Suprapubic skin (tissue), 4 donors: ENCODE results near the gene ZBED1. TPM values are rescaled to one million over a fixed set of nuclear protein-coding genes. Genes with fewer than 3 reads are reported as not detected.

Source experiments
- DNase-seq, 2 donors: peaks; one replicate each; pipeline ENCODE4 v3.0.0-alpha.2; 2019; ENCODE audit warnings: low spot score in 2 of 2
- H3K27ac ChIP-seq: fragments of 200-600 bp; sonication (generic); one replicate; pipeline ENCODE4 v1.5.1; 2019
- H3K27me3 ChIP-seq: fragments of 200-600 bp; sonication (generic); one replicate; pipeline ENCODE4 v1.5.1; 2019
- H3K36me3 ChIP-seq: fragments of 200-600 bp; sonication (generic); one replicate; pipeline ENCODE4 v1.5.1; 2019
- H3K4me1 ChIP-seq: fragments of 200-600 bp; sonication (generic); one replicate; pipeline ENCODE4 v1.5.1; 2019
- H3K4me3 ChIP-seq: fragments of 200-600 bp; sonication (generic); one replicate; pipeline ENCODE4 v1.5.1; 2019; ENCODE audit warnings: mild to moderate bottlenecking
- H3K9me3 ChIP-seq: fragments of 200-600 bp; sonication (generic); one replicate; pipeline ENCODE4 v1.5.1; 2019
- CTCF ChIP-seq, 2 donors: fragments of 200-600 bp in 1 of 2; fragments of 450-650 bp in 1 of 2; sonication (generic) in 1 of 2; IDR thresholded peaks; one replicate each; pipeline ENCODE4 v1.5.1; 2016 to 2019; ENCODE audit warnings: antibody characterized with exemption in 2 of 2, mild to moderate bottlenecking in 1 of 2, moderate library complexity in 1 of 2
- EP300 ChIP-seq: sonication (generic); formaldehyde crosslinking; IDR thresholded peaks from one replicate; pipeline ENCODE4 v1.6.1; 2017; ENCODE audit warnings: antibody characterized with exemption
- POLR2A ChIP-seq, 2 donors: fragments of 450-650 bp; IDR thresholded peaks; one replicate each; pipeline ENCODE4 v1.6.1; 2017; ENCODE audit warnings: antibody characterized with exemption in 2 of 2, mild to moderate bottlenecking in 2 of 2, moderate library complexity in 2 of 2
- POLR2AphosphoS5 ChIP-seq, 3 donors: sonication (generic); formaldehyde crosslinking; IDR thresholded peaks; one replicate each; pipeline ENCODE4 v1.6.1; 2017; ENCODE audit warnings: antibody characterized with exemption in 3 of 3
- WGBS: methylation state at CpG from one replicate; pipeline ENCODE4 v1.1.5; 2018; 5-methylcytosine and 5-hydroxymethylcytosine counted together
- total RNA-seq, 4 donors: library from RNA; depleted of rRNA; stranded (reverse); fragments of >200 nt; gene quantifications; one replicate each; pipeline ENCODE4 v1.1.0, GENCODE V29; 2016

ZBED1 gene
- total RNA-seq, 4 donors from 2014 or later: 41.5 to 67.3 (median 55.1) TPM

DNA sequence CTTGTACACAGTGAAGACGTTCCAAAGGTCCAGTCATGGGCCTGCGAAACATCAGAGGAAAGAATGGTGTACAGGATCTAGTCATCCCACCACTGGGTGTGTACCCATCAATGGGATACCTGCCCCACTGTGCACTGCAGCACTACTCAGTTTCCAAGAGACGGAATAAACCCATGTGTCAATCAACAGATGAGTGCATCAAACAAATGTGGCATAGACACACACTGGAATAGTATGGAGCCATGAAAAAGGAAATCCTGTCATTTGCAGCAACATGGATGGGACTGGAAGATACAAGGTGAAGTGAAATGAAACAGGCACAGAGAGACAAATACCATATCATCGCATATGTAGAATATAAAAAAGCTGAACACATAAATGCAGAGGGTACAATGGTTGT lies 48.0 kb downstream of the ZBED1 start:
- WGBS: 95% methylated on average over 4 of the region's 4 CpGs
- H3K9me3 ChIP-seq: no peaks in the 10 kb centered on the region
- H3K27me3 ChIP-seq: no peaks in the 10 kb centered on the region
- DNase-seq: no peak
- TF ChIP-seq POLR2AphosphoS5 (IDR thresholded peaks at IDR 0.05) (no peak), EP300 (no peak), POLR2A (IDR thresholded peaks at IDR 0.05) (no peak), CTCF (IDR thresholded peaks at IDR 0.05) (no peak)
- H3K27ac ChIP-seq: no peak overlapping the region
- H3K4me3 ChIP-seq: no peak overlapping the region
- H3K36me3 ChIP-seq: no peaks in the 10 kb centered on the region
- no peaks in the 10 kb centered on the region for H3K4me1 ChIP-seq

DNA sequence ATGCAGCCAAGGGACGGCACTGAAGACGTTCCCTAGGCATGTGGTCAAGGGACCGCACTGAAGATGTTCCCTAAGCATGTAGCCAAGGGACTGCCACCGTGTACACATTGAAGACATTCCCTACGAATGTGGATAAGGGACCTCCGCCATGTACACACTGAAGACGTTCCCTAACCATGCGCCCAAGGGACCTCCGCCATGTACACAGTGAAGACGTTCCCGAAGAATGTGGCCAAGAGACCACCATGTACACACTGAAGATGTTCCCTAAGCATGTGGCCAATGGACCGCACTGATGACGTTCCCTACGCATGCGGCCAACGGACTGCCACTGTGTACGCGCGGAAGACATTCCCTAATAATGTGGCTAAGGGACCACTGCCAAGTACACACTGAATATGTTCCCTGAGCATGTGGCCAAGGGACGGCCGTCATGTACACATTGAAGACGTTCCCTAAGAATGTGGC lies 48.4 kb downstream of the ZBED1 start:
- TF ChIP-seq POLR2A (IDR thresholded peaks at IDR 0.05): no peak
- no peak for TF ChIP-seq POLR2AphosphoS5 (IDR thresholded peaks at IDR 0.05)
- TF ChIP-seq EP300: no peak
- no peak for TF ChIP-seq CTCF (IDR thresholded peaks at IDR 0.05)
- Histone ChIP-seq H3K9me3 (no peaks in the 10 kb centered on the region), H3K4me3 (no peak overlapping the region), H3K27me3 (no peaks in the 10 kb centered on the region), H3K36me3 (no peaks in the 10 kb centered on the region), H3K4me1 (no peaks in the 10 kb centered on the region), H3K27ac (no peak overlapping the region)
- 94% methylated on average over 21 of the region's 22 CpGs for WGBS
- no peak for DNase-seq

DNA sequence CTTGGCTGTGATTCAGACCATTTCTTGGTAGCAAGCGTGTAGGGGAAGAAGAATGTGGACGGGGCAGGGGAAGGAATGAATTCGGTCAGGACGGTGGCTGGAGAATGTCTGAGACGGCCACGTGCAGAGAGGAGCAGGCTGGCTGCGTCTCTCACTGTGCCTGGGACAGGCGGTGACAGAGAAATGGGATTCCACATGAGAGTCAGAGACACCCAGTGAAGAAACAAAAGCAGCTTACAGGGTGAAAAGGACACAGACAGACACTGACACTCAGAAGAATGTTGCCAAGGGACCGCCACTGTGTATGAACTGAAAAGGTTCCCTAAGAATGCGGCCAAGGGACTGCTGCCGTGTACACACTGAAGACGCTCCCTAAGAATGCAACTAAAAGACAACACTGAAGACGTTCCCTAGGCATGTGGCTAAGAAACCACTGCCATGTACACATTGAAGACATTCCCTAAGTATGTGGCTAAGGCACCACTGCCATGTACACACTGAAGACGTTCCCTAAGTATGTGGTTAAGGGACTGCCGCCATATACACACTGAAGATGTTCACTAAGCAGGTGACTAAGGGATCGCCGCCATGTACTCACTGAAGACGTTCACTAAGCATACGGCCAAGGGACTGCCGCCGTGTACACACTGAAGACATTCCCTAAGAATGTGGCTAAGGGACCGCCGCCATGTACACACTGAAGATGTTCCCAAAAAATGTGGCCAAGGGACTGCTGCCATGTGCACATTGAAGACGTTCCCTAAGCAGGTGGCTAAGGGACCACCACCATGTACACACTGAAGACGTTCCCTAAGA lies 49.1 kb downstream of the ZBED1 start:
- no peaks in the 10 kb centered on the region for H3K9me3 ChIP-seq
- H3K4me3 ChIP-seq: no peak overlapping the region
- 64% methylated on average over 24 of the region's 25 CpGs for WGBS
- peaks cover 3% of the 10 kb centered on the region for H3K36me3 ChIP-seq
- no peak overlapping the region for H3K27ac ChIP-seq
- no peaks in the 10 kb centered on the region for H3K4me1 ChIP-seq
- no peak for TF ChIP-seq EP300
- no peak for TF ChIP-seq POLR2A (IDR thresholded peaks at IDR 0.05)
- TF ChIP-seq CTCF (IDR thresholded peaks at IDR 0.05): no peak
- TF ChIP-seq POLR2AphosphoS5 (IDR thresholded peaks at IDR 0.05): no peak
- DNase-seq: no peak
- H3K27me3 ChIP-seq: no peaks in the 10 kb centered on the region

DNA sequence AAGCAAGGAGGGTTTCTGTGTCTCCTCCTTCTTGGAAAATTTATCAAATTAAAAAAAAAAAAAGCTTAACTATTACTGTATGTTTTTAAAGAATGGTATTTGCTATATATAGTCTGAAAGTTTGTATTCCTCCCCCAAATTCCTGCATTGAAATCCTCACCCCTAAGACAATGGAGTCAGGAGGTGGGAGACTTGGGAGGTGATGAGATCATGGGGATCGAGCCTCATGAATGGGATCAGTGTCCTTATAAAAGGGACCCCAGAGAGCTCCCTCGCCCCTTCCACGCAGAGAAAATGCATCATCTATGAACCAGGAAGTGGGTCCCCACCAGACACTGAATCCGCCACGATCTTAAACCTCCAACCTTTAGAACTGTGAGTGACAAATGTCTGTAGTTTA lies 50.1 kb downstream of the ZBED1 start:
- Histone ChIP-seq H3K27me3 (no peaks in the 10 kb centered on the region), H3K4me3 (no peak overlapping the region), H3K9me3 (no peaks in the 10 kb centered on the region), H3K27ac (no peak overlapping the region), H3K4me1 (no peaks in the 10 kb centered on the region), H3K36me3 (peaks cover 3% of the 10 kb centered on the region)
- 82% methylated on average over 5 of the region's 5 CpGs for WGBS
- no peak for DNase-seq
- TF ChIP-seq POLR2AphosphoS5 (IDR thresholded peaks at IDR 0.05) (no peak), CTCF (IDR thresholded peaks at IDR 0.05) (no peak), EP300 (no peak), POLR2A (IDR thresholded peaks at IDR 0.05) (no peak)

GRCh38 chrX:2449135-2449886 lies 51.5 kb downstream of the ZBED1 start:
- Histone ChIP-seq H3K27me3 (no peaks in the 10 kb centered on the region), H3K27ac (no peak overlapping the region), H3K4me3 (no peak overlapping the region), H3K36me3 (peaks cover 3% of the 10 kb centered on the region), H3K9me3 (no peaks in the 10 kb centered on the region), H3K4me1 (no peaks in the 10 kb centered on the region)
- 94% methylated on average over 13 of the region's 13 CpGs for WGBS
- TF ChIP-seq EP300: no peak
- no peak for TF ChIP-seq POLR2A (IDR thresholded peaks at IDR 0.05)
- no peak for TF ChIP-seq POLR2AphosphoS5 (IDR thresholded peaks at IDR 0.05)
- TF ChIP-seq CTCF (IDR thresholded peaks at IDR 0.05): no peak
- no peak for DNase-seq
